ENCODE results near the gene RNF220. TPM values are rescaled to one million over a fixed set of nuclear protein-coding genes. Genes with fewer than 3 reads are reported as not detected.
A peak's percentile ranks its signal among the peaks of the same experiment; 100 is the strongest.

The RNF220 gene
- total RNA-seq, 1 donor from 2014 or later, result 72.5 TPM

- H3K9me3 ChIP-seq, result no peaks in the 10 kb centered on the region
- ATAC-seq (no peak), DNase-seq (no peak)
- peaks cover 5% of the 10 kb centered on the region for H3K27me3 ChIP-seq (ENCODE audit: low read depth)
- H3K36me3 ChIP-seq, result no peaks in the 10 kb centered on the region
- intact Hi-C loops (cut with DNase I), result no loop called here
- peaks cover 8% of the 10 kb centered on the region for H3K4me1 ChIP-seq
- H3K4me3 ChIP-seq, result no peak overlapping the region
- H3K27ac ChIP-seq, result no peak overlapping the region
- TF ChIP-seq CTCF (IDR thresholded peaks at IDR 0.05), result no peak
Measured at GRCh38 chr1:44476891-44477290, 71.8 kb downstream of the RNF220 start.

GRCh38 chr1:44481701-44482100 is 76.6 kb downstream of the RNF220 start:
- H3K9me3 ChIP-seq, result no peaks in the 10 kb centered on the region
- peaks cover 5% of the 10 kb centered on the region for H3K27me3 ChIP-seq (ENCODE audit: low read depth)
- H3K4me3 ChIP-seq, result no peak overlapping the region
- no peaks in the 10 kb centered on the region for H3K36me3 ChIP-seq
- no peak overlapping the region for H3K27ac ChIP-seq
- intact Hi-C loops (cut with DNase I), result no loop called here
- no peak for TF ChIP-seq CTCF (IDR thresholded peaks at IDR 0.05)
- peaks cover 4% of the 10 kb centered on the region for H3K4me1 ChIP-seq
- no peak for DNase-seq
- no peak for ATAC-seq

GRCh38 chr1:44483089-44483874 is 78.2 kb downstream of the RNF220 start:
- H3K9me3 ChIP-seq, result no peaks in the 10 kb centered on the region
- no peak for ATAC-seq
- intact Hi-C loops (cut with DNase I), result no loop called here
- H3K36me3 ChIP-seq, result no peaks in the 10 kb centered on the region
- TF ChIP-seq CTCF (IDR thresholded peaks at IDR 0.05), result no peak
- no peak for DNase-seq
- H3K27me3 ChIP-seq (ENCODE audit: low read depth), result peaks cover 5% of the 10 kb centered on the region
- no peak overlapping the region for H3K4me3 ChIP-seq
- peaks cover 4% of the 10 kb centered on the region for H3K4me1 ChIP-seq
- H3K27ac ChIP-seq, result no peak overlapping the region

- H3K27me3 ChIP-seq (ENCODE audit: low read depth), result peaks cover 5% of the 10 kb centered on the region
- H3K4me3 ChIP-seq, result no peak overlapping the region
- no peaks in the 10 kb centered on the region for H3K9me3 ChIP-seq
- no peak for TF ChIP-seq CTCF (IDR thresholded peaks at IDR 0.05)
- DNase-seq, result no peak
- H3K27ac ChIP-seq, result no peak overlapping the region
- peaks cover 4% of the 10 kb centered on the region for H3K4me1 ChIP-seq
- no peaks in the 10 kb centered on the region for H3K36me3 ChIP-seq
- intact Hi-C loops (cut with DNase I), result no loop called here
- ATAC-seq, result peak; percentile 70 to 81
Measured at GRCh38 chr1:44484155-44484688, 79.2 kb downstream of the RNF220 start.

GRCh38 chr1:44485229-44485933 is 80.3 kb downstream of the RNF220 start:
- peak; percentile 77 to 80 for ATAC-seq
- H3K27me3 ChIP-seq (ENCODE audit: low read depth), result peaks cover 5% of the 10 kb centered on the region
- H3K36me3 ChIP-seq, result no peaks in the 10 kb centered on the region
- no peak overlapping the region for H3K27ac ChIP-seq
- no peaks in the 10 kb centered on the region for H3K9me3 ChIP-seq
- no peak for TF ChIP-seq CTCF (IDR thresholded peaks at IDR 0.05)
- no peak overlapping the region for H3K4me3 ChIP-seq
- no peak for DNase-seq
- intact Hi-C loops (cut with DNase I), result no loop called here
- peaks cover 4% of the 10 kb centered on the region for H3K4me1 ChIP-seq

Measured in lower lobe of right lung (tissue), 2 donors.